Subcutaneous adipose tissue (tissue), 4 donors: ENCODE measurements around the gene LY6G5B. TPM values are rescaled to one million over a fixed set of nuclear protein-coding genes. Genes with fewer than 3 reads are reported as not detected.

Experiments
- CTCF ChIP-seq: fragments of 450-650 bp; IDR thresholded peaks from one replicate; pipeline ENCODE4 v1.5.1; 2016; ENCODE audit warnings: low read depth, mild to moderate bottlenecking, control low read depth, antibody characterized with exemption, moderate library complexity
- total RNA-seq, 4 donors: library from RNA; depleted of rRNA; stranded (reverse); fragments of >200 nt; gene quantifications; one replicate each; pipeline ENCODE4 v1.1.0, GENCODE V29; 2016

LY6G5B gene
- total RNA-seq, 4 donors from 2014 or later, result 4.4 to 19.2 (median 6.5) TPM

DNA sequence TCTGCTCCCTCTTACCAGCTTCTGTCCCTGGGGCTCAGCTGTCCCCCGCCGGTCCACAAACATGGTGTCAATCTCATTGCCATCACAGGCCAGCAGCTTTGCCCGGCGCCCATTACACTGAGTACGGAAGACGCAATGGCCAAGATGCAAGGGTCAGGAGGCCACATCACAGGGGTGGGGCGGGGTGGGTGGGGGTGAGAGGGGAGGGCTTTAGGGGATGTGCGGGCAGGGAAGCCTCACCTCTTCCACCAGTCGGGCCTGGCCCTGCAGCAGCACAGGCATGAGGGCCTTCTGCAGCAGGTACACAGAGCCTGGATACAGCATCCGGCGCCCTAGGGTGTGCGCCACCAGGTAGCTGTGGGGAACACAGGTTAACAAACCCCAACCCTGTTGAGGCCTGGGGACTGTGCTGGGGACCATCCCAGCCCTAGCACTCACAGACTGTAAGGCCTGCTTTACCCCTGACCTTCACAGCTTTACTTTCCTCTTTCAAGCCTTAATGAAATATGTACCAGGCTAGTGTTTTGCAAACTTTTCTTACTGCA, 21.9 kb downstream of the LY6G5B start:
- no peak for TF ChIP-seq CTCF

DNA sequence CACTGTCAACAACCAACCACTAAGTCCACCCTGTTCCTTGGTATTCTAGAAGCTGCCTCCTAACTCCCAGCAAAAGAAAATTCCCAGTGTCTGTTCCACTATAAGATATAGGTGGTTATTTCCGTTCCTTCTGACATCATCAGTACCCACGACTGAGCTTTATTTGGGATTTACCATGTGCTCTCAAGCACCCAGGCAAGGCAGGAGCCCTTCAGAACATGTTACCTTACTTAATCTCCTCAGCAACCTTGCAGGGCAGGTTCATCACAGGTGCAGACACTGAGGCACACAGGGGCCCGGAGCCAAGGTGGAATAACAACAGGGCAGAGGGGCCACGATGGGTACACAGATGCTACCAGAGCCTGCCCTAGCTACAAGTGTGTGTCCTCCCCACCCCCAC, 22.6 kb downstream of the LY6G5B start:
- no peak for TF ChIP-seq CTCF

DNA sequence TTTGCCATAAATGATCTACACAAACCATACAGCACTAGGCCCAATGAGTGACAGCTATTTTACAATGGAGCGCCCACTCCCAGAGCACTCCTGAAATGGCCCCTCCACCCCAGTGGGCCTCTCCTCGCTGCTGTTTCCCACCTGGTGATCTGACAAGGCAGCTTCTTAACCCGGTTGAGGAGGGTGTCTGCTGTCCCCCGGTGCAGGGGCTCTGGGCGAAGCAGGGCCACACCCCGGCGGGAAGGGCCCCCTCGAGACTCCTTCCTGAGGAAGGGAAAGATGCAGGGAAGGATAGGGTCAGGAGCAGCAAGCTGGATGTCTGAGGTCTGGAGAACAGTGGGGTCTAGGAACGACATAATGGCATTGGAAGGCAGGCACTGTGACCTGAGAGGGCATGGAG, 23.1 kb downstream of the LY6G5B start:
- no peak for TF ChIP-seq CTCF

DNA sequence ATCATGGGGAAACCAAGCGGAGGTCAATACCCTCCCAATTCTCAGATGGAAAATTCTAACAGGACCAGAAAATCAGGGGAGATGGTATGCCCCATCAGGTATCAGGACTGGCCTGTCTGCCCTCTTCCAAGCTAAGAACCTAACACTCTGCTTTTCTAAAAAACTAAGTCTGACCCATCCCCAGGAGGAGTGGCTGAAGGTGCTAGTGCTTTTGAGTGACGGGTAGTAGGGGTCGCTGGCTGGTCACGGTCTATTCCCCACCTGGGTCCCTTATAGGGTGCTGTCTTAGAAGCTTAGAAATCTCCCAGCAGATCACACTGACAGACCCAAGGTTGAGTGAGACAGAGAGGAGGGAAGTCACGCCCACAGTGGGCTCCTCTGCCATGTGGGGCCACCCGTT, 23.8 kb downstream of the LY6G5B start:
- TF ChIP-seq CTCF, result no peak

DNA sequence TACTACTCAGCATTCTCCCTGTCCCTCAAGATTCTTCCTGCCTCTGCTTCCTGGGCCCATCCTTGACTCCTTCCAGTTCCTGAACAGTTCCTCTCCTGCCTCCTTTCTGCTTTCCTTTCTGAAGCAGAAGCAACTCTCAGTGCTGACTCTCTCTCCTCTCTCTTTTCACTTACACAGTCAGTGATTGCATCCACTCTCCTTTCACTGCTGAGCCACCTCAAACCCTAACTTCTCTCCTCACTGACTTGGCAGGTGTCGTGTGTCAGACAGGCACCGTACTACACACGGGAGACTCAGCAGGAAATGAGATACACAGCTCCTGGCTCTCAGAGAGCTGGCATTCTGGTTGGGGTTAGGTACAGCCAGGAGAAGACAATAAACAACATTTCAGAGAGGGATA, 27.8 kb downstream of the LY6G5B start:
- no peak for TF ChIP-seq CTCF

GRCh38 chr6:31700740-31701401, 31.1 kb downstream of the LY6G5B start:
- TF ChIP-seq CTCF, result no peak

GRCh38 chr6:31701666-31702404, 32.1 kb downstream of the LY6G5B start:
- no peak for TF ChIP-seq CTCF
